WTC11 (cell line): ENCODE results near the gene ZNF415.
"Not testable (repeated sequence)": the region's sequence is repeated elsewhere in the genome, so short reads cannot be mapped to it uniquely, and the experiment has no call there.

ENCODE experiments used
- ELF4 ChIP-seq: sonication (generic); formaldehyde crosslinking; IDR thresholded peaks from 2 replicates; pipeline ENCODE4 v1.8.1; 2022; ENCODE audit warnings: low read depth, mild to moderate bottlenecking, moderate library complexity, missing genetic modification reagents
- MXD4 ChIP-seq: fragments of 250-450 bp; sonication (Bioruptor Pico); IDR thresholded peaks from 2 replicates; pipeline ENCODE4 v1.8.0; 2021; ENCODE audit warnings: mild to moderate bottlenecking, moderate library complexity, borderline replicate concordance
- NFYB ChIP-seq: sonication (generic); formaldehyde crosslinking; conservative IDR thresholded peaks from 2 replicates; pipeline ENCODE4 v1.8.0; 2022; ENCODE audit warnings: low read depth, missing genetic modification reagents
- NR1H2 ChIP-seq: sonication (generic); formaldehyde crosslinking; IDR thresholded peaks from 2 replicates; pipeline ENCODE4 v1.9.0; 2021; ENCODE audit warnings: mild to moderate bottlenecking, moderate library complexity, missing genetic modification reagents
- TF ChIP-seq, protein P1 (sequence below): sonication (generic); formaldehyde crosslinking; IDR thresholded peaks from 2 replicates; pipeline ENCODE4 v1.8.1; 2022; ENCODE audit warnings: mild to moderate bottlenecking, missing genetic modification reagents, moderate library complexity, borderline replicate concordance
- TF ChIP-seq, protein P2 (sequence below): fragments of 200-600 bp; IDR thresholded peaks from 2 replicates; pipeline ENCODE4 v1.8.0; 2022; ENCODE audit warnings: antibody characterized with exemption
- TF ChIP-seq, protein P3 (sequence below): fragments of 250-450 bp; sonication (Bioruptor Pico); IDR thresholded peaks from 2 replicates; pipeline ENCODE4 v1.9.0; 2021; ENCODE audit warnings: moderate library complexity, mild to moderate bottlenecking, inconsistent platforms, borderline replicate concordance
- TF ChIP-seq, protein P4 (sequence below): sonication (generic); formaldehyde crosslinking; IDR thresholded peaks from 2 replicates; pipeline ENCODE4 v1.8.0; 2022; ENCODE audit warnings: mild to moderate bottlenecking, missing genetic modification reagents
- TF ChIP-seq, protein P5 (sequence below): sonication (generic); formaldehyde crosslinking; IDR thresholded peaks from 2 replicates; pipeline ENCODE4 v1.8.0; 2022; ENCODE audit warnings: mild to moderate bottlenecking, missing genetic modification reagents
- TF ChIP-seq, protein P6 (sequence below): sonication (generic); formaldehyde crosslinking; IDR thresholded peaks from 2 replicates; pipeline ENCODE4 v1.8.1; 2023; ENCODE audit warnings: mild to moderate bottlenecking, missing genetic modification reagents, moderate library complexity
- TF ChIP-seq, protein P7 (sequence below): sonication (generic); formaldehyde crosslinking; IDR thresholded peaks from 2 replicates; pipeline ENCODE4 v1.8.0; 2022; ENCODE audit warnings: mild to moderate bottlenecking, missing genetic modification reagents

GRCh38 chr19:53096579-53096978, 36.1 kb downstream of the ZNF415 start:
- TF ChIP-seq, protein P1, sequence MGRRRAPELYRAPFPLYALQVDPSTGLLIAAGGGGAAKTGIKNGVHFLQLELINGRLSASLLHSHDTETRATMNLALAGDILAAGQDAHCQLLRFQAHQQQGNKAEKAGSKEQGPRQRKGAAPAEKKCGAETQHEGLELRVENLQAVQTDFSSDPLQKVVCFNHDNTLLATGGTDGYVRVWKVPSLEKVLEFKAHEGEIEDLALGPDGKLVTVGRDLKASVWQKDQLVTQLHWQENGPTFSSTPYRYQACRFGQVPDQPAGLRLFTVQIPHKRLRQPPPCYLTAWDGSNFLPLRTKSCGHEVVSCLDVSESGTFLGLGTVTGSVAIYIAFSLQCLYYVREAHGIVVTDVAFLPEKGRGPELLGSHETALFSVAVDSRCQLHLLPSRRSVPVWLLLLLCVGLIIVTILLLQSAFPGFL (CRISPR knock-in tag), result not testable (repeated sequence)
- TF ChIP-seq, protein P2, sequence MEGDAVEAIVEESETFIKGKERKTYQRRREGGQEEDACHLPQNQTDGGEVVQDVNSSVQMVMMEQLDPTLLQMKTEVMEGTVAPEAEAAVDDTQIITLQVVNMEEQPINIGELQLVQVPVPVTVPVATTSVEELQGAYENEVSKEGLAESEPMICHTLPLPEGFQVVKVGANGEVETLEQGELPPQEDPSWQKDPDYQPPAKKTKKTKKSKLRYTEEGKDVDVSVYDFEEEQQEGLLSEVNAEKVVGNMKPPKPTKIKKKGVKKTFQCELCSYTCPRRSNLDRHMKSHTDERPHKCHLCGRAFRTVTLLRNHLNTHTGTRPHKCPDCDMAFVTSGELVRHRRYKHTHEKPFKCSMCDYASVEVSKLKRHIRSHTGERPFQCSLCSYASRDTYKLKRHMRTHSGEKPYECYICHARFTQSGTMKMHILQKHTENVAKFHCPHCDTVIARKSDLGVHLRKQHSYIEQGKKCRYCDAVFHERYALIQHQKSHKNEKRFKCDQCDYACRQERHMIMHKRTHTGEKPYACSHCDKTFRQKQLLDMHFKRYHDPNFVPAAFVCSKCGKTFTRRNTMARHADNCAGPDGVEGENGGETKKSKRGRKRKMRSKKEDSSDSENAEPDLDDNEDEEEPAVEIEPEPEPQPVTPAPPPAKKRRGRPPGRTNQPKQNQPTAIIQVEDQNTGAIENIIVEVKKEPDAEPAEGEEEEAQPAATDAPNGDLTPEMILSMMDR, result not testable (repeated sequence)
- TF ChIP-seq, protein P3, sequence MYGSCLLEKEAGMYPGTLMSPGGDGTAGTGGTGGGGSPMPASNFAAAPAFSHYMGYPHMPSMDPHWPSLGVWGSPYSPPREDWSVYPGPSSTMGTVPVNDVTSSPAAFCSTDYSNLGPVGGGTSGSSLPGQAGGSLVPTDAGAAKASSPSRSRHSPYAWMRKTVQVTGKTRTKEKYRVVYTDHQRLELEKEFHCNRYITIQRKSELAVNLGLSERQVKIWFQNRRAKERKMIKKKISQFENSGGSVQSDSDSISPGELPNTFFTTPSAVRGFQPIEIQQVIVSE, result not testable (repeated sequence)
- TF ChIP-seq ELF4, NFYB, MXD4, NR1H2 (CRISPR knock-in tag): not testable (repeated sequence)
- TF ChIP-seq, protein P4, sequence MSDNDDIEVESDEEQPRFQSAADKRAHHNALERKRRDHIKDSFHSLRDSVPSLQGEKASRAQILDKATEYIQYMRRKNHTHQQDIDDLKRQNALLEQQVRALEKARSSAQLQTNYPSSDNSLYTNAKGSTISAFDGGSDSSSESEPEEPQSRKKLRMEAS (CRISPR knock-in tag), result not testable (repeated sequence)
- TF ChIP-seq, protein P5, sequence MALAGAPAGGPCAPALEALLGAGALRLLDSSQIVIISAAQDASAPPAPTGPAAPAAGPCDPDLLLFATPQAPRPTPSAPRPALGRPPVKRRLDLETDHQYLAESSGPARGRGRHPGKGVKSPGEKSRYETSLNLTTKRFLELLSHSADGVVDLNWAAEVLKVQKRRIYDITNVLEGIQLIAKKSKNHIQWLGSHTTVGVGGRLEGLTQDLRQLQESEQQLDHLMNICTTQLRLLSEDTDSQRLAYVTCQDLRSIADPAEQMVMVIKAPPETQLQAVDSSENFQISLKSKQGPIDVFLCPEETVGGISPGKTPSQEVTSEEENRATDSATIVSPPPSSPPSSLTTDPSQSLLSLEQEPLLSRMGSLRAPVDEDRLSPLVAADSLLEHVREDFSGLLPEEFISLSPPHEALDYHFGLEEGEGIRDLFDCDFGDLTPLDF (CRISPR knock-in tag), result not testable (repeated sequence)
- TF ChIP-seq, protein P6, sequence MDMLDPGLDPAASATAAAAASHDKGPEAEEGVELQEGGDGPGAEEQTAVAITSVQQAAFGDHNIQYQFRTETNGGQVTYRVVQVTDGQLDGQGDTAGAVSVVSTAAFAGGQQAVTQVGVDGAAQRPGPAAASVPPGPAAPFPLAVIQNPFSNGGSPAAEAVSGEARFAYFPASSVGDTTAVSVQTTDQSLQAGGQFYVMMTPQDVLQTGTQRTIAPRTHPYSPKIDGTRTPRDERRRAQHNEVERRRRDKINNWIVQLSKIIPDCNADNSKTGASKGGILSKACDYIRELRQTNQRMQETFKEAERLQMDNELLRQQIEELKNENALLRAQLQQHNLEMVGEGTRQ (CRISPR knock-in tag), result not testable (repeated sequence)
- TF ChIP-seq, protein P7, sequence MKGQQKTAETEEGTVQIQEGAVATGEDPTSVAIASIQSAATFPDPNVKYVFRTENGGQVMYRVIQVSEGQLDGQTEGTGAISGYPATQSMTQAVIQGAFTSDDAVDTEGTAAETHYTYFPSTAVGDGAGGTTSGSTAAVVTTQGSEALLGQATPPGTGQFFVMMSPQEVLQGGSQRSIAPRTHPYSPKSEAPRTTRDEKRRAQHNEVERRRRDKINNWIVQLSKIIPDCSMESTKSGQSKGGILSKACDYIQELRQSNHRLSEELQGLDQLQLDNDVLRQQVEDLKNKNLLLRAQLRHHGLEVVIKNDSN (CRISPR knock-in tag), result not testable (repeated sequence)
